Measurements from ENCODE around the gene MRPL40. TPM values are rescaled to one million over a fixed set of nuclear protein-coding genes. Genes with fewer than 3 reads are reported as not detected.
"Not testable (repeated sequence)": the region's sequence is repeated elsewhere in the genome, so short reads cannot be mapped to it uniquely, and the experiment has no call there.

Gene MRPL40
- total RNA-seq, 4 donors from 2014 or later: 19.6 to 33.9 (median 23.4) TPM

- intact Hi-C loops (cut with DNase I; ENCODE audit: low total_unique reads): no loop called here
- DNase-seq (ENCODE audit: low spot score in 2 of 2): no peak
- WGBS, 2 donors: 5 to 10% methylated on average over 12 of the region's 12 CpGs
- H3K4me3 ChIP-seq (ENCODE audit: low read depth, poor library complexity, severe bottlenecking): peak overlapping the region; percentile 92
- TF ChIP-seq POLR2A (IDR thresholded peaks at IDR 0.05): no peak
- no peak for TF ChIP-seq CTCF (IDR thresholded peaks at IDR 0.05)
Measured at GRCh38 chr22:19429950-19430889, 2.1 kb upstream of the MRPL40 start.

- intact Hi-C loops (cut with DNase I; ENCODE audit: low total_unique reads): no loop called here
- DNase-seq (ENCODE audit: low spot score in 2 of 2): peak in 1 of 2 donors; percentile 87
- WGBS, 2 donors: 0% methylated on average over 6 to 39 of the region's 53 CpGs
Measured at GRCh38 chr22:19430890-19431541, 1.3 kb upstream of the MRPL40 start.

GRCh38 chr22:19431649-19432132 is 654 bp upstream of the MRPL40 start, which contains the start of gene HIRA:
HIRA (minus strand) TSS chr22:19431733; CDS start chr22:19431476, 257 bp downstream.
- intact Hi-C loops (cut with DNase I; ENCODE audit: low total_unique reads): no loop called here
- peak; percentile 57 to 96 for DNase-seq (ENCODE audit: low spot score in 2 of 2)
- WGBS, 2 donors: 0% methylated on average over 4 to 12 of the region's 66 CpGs
- H3K4me3 ChIP-seq (ENCODE audit: low read depth, poor library complexity, severe bottlenecking): peak within 1 kb of the TSS; percentile 92
- TF ChIP-seq POLR2A (IDR thresholded peaks at IDR 0.05) (no peak), CTCF (IDR thresholded peaks at IDR 0.05) (no peak)

More at GRCh38 chr22:19430890-19431541, 1.3 kb upstream of the MRPL40 start:
- peak overlapping the region; percentile 92 for H3K4me3 ChIP-seq (ENCODE audit: low read depth, poor library complexity, severe bottlenecking)
- TF ChIP-seq POLR2A (IDR thresholded peaks at IDR 0.05) (no peak), CTCF (IDR thresholded peaks at IDR 0.05) (no peak)

GRCh38 chr22:19434401-19434800 is 2.1 kb downstream of the MRPL40 start:
- no peak for DNase-seq (ENCODE audit: low spot score in 2 of 2)
- TF ChIP-seq CTCF (IDR thresholded peaks at IDR 0.05) (no peak), POLR2A (IDR thresholded peaks at IDR 0.05) (no peak)
- intact Hi-C loops (cut with DNase I; ENCODE audit: low total_unique reads): no loop called here
- 93 to 94% methylated on average over 7 of the region's 7 CpGs for WGBS, 2 donors
- H3K4me3 ChIP-seq (ENCODE audit: low read depth, poor library complexity, severe bottlenecking): no peak overlapping the region

GRCh38 chr22:19434829-19435580 is 2.7 kb downstream of the MRPL40 start:
- WGBS, 2 donors: 78 to 79% methylated on average over 2 of the region's 2 CpGs
- intact Hi-C loops (cut with DNase I; ENCODE audit: low total_unique reads): no loop called here
- no peak overlapping the region for H3K4me3 ChIP-seq (ENCODE audit: low read depth, poor library complexity, severe bottlenecking)
- TF ChIP-seq POLR2A (IDR thresholded peaks at IDR 0.05) (no peak), CTCF (IDR thresholded peaks at IDR 0.05) (no peak)
- no peak for DNase-seq (ENCODE audit: low spot score in 2 of 2)

GRCh38 chr22:19436444-19437161 is 4.3 kb downstream of the MRPL40 start:
- WGBS, 2 donors: 92% methylated on average over 9 of the region's 9 CpGs
- intact Hi-C loops (cut with DNase I; ENCODE audit: low total_unique reads); H3K4me3 ChIP-seq (ENCODE audit: low read depth, poor library complexity, severe bottlenecking); DNase-seq (ENCODE audit: low spot score in 2 of 2): not testable (repeated sequence)
